NCI-H446 treated with DMSO at 0.1 percent for 48 hours (cell line): ENCODE measurements around the gene NEURL1B.
A peak's percentile ranks its signal among the peaks of the same experiment; 100 is the strongest.

Experiments
- DNase-seq: peaks from one replicate; lab custom pipeline; 2025; lab: John Stamatoyannopoulos, UW

Gene NEURL1B

DNA sequence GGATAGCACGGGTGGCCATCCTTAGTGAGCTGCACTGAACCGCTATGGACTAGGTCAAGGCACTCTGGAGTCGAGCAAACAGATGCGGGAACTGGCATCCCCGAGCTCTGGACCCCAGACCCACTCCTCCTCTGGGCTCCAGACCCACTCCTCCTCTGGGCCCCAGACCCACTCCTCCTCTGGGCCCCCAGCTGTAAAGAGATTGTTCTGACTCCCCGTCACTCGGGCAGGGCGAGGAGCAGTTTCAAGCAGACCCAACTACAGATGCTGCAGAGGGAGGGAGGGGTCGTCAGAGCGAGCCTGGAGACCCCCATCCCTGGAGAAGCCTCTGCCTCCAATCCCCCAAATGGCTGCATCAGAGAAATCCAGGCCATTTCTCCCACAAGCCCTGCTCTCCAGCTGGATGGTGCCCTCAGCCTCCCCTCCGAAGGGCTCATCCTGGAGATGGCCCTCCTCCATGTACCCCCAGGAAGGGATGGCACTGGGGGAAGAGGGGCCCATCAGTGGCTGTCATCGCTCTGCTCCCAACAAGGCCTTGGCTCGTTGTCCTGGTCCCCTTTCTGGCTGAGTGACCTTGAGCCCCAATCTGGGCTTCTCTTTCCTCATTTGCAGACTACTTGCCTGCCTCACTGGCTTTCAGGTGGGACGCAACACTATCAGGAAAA, 91.3 kb downstream of the NEURL1B start:
- no peak for DNase-seq

- DNase-seq = no peak
Measured at GRCh38 chr5:172733131-172733973, 92.3 kb downstream of the NEURL1B start.

GRCh38 chr5:172733974-172734346, 92.9 kb downstream of the NEURL1B start:
- no peak for DNase-seq

DNA sequence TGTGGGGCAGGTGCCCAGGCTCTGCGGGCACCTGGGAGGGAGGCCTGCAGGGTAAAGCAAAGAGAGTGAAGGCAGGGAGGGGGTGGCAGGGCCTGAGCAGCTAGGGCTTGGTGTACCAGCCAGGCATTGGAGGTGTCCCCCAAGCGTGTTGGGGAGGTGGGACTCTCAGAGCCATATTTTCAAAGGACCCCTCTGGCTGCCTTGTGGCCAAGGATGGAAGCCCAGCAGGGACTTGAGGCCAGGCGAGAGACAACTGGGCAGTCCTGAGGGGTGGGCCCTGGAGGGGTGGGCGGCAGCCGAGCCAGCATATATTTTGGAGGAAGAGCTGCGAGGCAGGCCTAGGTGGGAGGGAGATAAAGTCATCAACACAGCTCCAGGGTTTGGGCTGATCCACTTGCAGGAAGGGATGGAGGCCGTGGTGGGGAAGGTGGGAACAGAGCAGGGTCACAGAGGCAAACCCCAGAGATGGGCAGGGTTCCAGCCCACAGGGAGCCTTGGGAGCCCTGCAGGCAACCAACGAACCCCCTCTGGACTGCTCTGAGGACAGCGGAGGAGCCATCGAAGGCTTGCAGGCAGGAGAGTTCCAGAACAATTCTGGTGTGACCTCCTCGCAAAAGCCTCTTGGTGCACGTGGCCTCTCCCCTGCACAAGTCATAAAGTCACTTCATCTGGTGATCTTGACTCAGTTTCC, 94.2 kb downstream of the NEURL1B start:
- DNase-seq = no peak

DNA sequence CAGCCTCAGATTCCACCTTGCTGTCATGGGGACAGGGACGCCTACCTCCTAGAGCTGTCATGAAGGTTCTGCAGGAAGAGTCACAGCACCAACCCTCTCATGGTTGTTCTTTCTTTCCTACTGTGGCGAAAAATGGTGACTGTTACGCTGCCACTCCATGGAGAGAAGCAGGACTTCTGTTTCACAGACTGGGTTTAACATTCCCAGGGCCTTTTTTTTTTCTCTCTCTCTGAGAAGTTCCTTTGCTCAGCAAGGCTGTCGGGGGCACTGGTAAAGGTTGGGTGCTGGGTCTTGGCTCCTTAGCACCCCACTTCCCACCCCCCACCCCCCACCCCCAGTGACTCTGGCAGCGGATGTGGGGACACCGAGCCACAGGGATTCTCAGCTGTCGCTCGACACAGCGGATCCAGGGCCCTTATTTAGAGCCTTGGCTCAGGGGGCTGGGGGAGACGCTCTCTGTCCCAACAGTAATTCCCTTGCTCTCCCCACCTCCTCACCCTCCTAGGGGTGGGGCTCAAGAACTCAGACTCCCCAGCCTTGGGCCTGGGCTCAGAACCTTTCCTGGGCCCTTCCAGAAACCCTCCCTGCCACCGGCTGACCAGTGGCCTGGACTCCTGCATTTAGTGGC, 95.6 kb downstream of the NEURL1B start:
- no peak for DNase-seq

DNA sequence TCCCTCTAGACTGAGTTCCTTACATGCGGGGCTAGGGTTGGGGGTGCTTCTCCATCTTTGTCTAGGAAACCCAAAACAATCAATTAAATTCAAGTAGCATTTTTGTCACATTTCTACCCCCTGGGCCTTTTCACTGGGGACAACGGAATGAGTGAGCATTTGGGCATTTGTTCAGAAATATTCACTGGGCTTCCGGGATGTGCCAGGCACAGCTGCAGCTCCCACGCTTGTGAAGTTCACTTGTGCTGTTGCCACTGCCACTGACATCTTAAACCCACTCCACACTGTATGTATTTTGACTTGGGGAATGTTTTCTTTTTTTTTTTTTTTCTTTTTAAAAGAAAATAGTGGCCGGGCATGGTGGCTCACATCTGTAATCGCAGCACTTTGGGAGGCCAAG, 98.3 kb downstream of the NEURL1B start:
- DNase-seq = no peak

GRCh38 chr5:172740428-172741205, 99.6 kb downstream of the NEURL1B start:
- peak; percentile 9 for DNase-seq
